GM12872 (cell line): Measurements from ENCODE around the gene AQP3.

Source experiments
- TF ChIP-seq, protein P1 (sequence below): IDR thresholded peaks from 3 replicates; pipeline ENCODE4 v1.5.1; 2011; ENCODE audit warnings: low read depth, mild to moderate bottlenecking, low read length, moderate library complexity; ENCODE audit not compliant: insufficient read depth

Gene AQP3

GRCh38 chr9:33442125-33442524, 5.3 kb downstream of the AQP3 start:
- TF ChIP-seq, protein P1, sequence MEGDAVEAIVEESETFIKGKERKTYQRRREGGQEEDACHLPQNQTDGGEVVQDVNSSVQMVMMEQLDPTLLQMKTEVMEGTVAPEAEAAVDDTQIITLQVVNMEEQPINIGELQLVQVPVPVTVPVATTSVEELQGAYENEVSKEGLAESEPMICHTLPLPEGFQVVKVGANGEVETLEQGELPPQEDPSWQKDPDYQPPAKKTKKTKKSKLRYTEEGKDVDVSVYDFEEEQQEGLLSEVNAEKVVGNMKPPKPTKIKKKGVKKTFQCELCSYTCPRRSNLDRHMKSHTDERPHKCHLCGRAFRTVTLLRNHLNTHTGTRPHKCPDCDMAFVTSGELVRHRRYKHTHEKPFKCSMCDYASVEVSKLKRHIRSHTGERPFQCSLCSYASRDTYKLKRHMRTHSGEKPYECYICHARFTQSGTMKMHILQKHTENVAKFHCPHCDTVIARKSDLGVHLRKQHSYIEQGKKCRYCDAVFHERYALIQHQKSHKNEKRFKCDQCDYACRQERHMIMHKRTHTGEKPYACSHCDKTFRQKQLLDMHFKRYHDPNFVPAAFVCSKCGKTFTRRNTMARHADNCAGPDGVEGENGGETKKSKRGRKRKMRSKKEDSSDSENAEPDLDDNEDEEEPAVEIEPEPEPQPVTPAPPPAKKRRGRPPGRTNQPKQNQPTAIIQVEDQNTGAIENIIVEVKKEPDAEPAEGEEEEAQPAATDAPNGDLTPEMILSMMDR = no peak

DNA sequence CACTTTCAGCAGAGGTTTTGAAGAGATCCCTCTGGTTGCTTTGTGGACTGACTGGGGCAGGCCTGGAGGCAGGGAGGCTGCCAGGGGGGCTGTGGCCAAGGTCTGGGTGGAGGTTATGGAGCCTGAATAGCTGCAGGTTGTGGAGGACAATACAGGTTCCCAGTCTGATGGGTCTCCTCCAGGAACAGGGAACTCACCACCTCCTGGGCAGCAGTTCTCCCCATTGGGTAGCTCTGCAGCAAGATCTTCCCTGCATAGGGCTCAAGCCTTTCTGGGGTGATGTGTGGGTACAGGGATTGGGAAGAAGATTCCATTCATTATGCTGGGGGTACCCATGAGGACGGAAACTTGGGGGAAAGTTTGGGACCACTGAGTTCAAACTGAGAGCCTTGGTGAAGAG, 6.8 kb downstream of the AQP3 start:
- TF ChIP-seq, protein P1 = no peak

- TF ChIP-seq, protein P1 = no peak
These were observed 7.2 kb downstream of the AQP3 start for GRCh38 chr9:33440204-33440603.

GRCh38 chr9:33439731-33440130, 7.7 kb downstream of the AQP3 start:
- TF ChIP-seq, protein P1 = no peak

- TF ChIP-seq, protein P1 = no peak
These were observed 8.3 kb downstream of the AQP3 start for GRCh38 chr9:33438926-33439680.

GRCh38 chr9:33437898-33438297, 9.5 kb downstream of the AQP3 start:
- TF ChIP-seq, protein P1 = no peak

DNA sequence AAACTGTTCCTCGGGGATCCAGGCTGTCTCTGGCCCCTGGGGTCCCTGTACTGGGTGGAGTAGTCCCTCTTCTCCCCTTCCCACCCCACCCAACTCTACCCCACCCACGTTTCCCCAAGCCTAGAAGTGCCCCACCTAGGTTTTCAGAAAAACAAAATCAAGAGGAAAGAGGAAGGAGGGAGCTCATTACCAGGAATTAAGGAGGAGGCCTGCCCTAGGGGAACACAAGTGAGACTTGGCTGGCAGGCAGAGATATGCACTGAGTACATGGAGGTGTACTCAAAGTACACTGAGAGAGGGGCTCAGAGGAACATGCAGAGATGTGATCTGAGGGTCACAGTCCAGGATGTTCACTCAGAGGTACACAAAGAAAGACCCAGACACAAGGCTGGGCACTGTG, 10.2 kb downstream of the AQP3 start:
- TF ChIP-seq, protein P1 = no peak
